Heart right ventricle (tissue), 16 donors: ENCODE data around the gene ALAD. TPM values are rescaled to one million over a fixed set of nuclear protein-coding genes. Genes with fewer than 3 reads are reported as not detected.
A peak's percentile ranks its signal among the peaks of the same experiment; 100 is the strongest.
"Not testable (repeated sequence)": the region's sequence is repeated elsewhere in the genome, so short reads cannot be mapped to it uniquely, and the experiment has no call there.

Experiments used
- ATAC-seq, 8 donors: fragments of 200-7000 bp; cut with Tn5 transposase; one replicate each; pipeline ENCODE4 v1.9.1; 2020; ENCODE audit warnings: mild to moderate bottlenecking in 8 of 8, moderate library complexity in 8 of 8, moderate number of reproducible peaks in 1 of 8
- DNase-seq, 2 donors: peaks; one replicate each; pipeline ENCODE4 v3.0.0-alpha.2; 2020
- H3K27ac ChIP-seq, 10 donors: fragments of 200-600 bp; sonication (generic) in 2 of 10; one replicate each; pipeline versions ENCODE4 v1.5.0 to v1.8.0; 2020 to 2022; ENCODE audit warnings: mild to moderate bottlenecking in 3 of 10
- H3K27me3 ChIP-seq, 7 donors: fragments of 200-600 bp; one replicate each; pipeline ENCODE4 v1.8.0; 2021 to 2022; ENCODE audit warnings: mild to moderate bottlenecking in 2 of 7
- H3K36me3 ChIP-seq, 9 donors: fragments of 200-600 bp; sonication (generic) in 1 of 9; one replicate each; pipeline versions ENCODE4 v1.5.0 to v1.8.0; 2020 to 2022; ENCODE audit warnings: mild to moderate bottlenecking in 2 of 9
- H3K4me1 ChIP-seq, 9 donors: fragments of 200-600 bp; sonication (generic) in 1 of 9; one replicate each; pipeline versions ENCODE4 v1.5.0 to v1.8.0; 2020 to 2022; ENCODE audit warnings: mild to moderate bottlenecking in 4 of 9
- H3K4me3 ChIP-seq, 10 donors: fragments of 200-600 bp; sonication (generic) in 2 of 10; one replicate each; pipeline versions ENCODE4 v1.5.0 to v1.8.0; 2020 to 2022; ENCODE audit warnings: mild to moderate bottlenecking in 7 of 10, moderate library complexity in 2 of 10
- H3K9me3 ChIP-seq, 11 donors: fragments of 200-600 bp in 10 of 11; sonication (generic) in 2 of 11; one replicate each; pipeline versions ENCODE4 v1.5.0 to v1.8.0; 2013 to 2022; ENCODE audit warnings: mild to moderate bottlenecking in 2 of 11, control low read depth in 1 of 11, moderate library complexity in 1 of 11
- WGBS, 2 donors: extraction: QIAGEN DNeasy Blood & Tissue Kit; methylation state at CpG; one replicate each; pipeline ENCODE4 v1.1.7; 2013; ENCODE audit warnings: inconsistent platforms in 1 of 2; 5-methylcytosine and 5-hydroxymethylcytosine counted together
- intact Hi-C, 10 donors: fragments of 100-400 bp; cut with DNase I; formaldehyde crosslinking; loops; one replicate each; pipeline versions ENCODE4 v1.11.1 to v1.14.2; 2022
- polyA plus RNA-seq, 2 donors: library from polyadenylated mRNA; stranded (reverse); fragments of 200-250 nt; gene quantifications; one replicate each; pipeline ENCODE4 v1.2.3, GENCODE V29; 2013
- total RNA-seq, 10 donors: library from RNA; stranded (reverse); fragmentation: NEBNext Ultra II Directional in 3 of 10; extraction: Animal tissue kit (Norgen Biotek cat#: 25700) in 3 of 10; gene quantifications; one replicate each; pipeline versions ENCODE4 v1.2.1 to v1.2.4, GENCODE V29; 2021 to 2023
- TF ChIP-seq, protein P1 (sequence below), 9 donors: fragments of 200-600 bp; sonication (generic) in 2 of 9; IDR thresholded peaks; one replicate each; pipeline versions ENCODE4 v1.5.0 to v1.8.0; 2021 to 2022; ENCODE audit warnings: antibody characterized with exemption in 9 of 9, mild to moderate bottlenecking in 5 of 9, moderate library complexity in 1 of 9
- donor health status: Arrhythmogenic right ventricular cardiomyopathy.
- donor health status: ischemic (EF 13 %, LVEDD 7.1; RV severe dilation, severe dysfunction).
- donor health status: healthy with polysubstance abuse.
- donor health status: DM: no; HTN: yes; CAD: no.
- donor health status: DM: no; HTN: no; CAD: no.
- donor health status: ischemic (EF 25% LVEDD 6.9; RV normal size, moderate dysfunction).
- donor health status: ischemic (EF 25% LVEDD 5.7; RV mildly dilated, moderate dysfunction).
- donor health status: healthy.
- donor health status: DM: yes; HTN: yes; CAD: no.
- donor health status: Ischemic cardiomyopathy.
- donor health status: ischemic (EF 35%, LVEDD 5.7; RV mildly dilated, moderate dysfunction).
- donor health status: nonischemic (EF 11% LVEDD 7.7; RV severe dilation, severe dysfunction).
- donor health status: DM: yes; HTN: yes; CAD: no.
- donor health status: PGD.
- donor health status: ischemic (EF 29% LVEDD 5.4; RV normal size, mild dysfunction).
- donor health status: nonischemic (EF 23%, LVEDD 6.1; RV moderate dilation, normal function).

Gene ALAD
- total and polyA plus RNA-seq, 12 donors, result 48.4 to 239 (median 93.2) TPM

- Histone ChIP-seq H3K27ac (peak overlapping the region in 8 of 10 donors; percentile 88 to 98 (median 96)), H3K4me1 (peaks cover 2 to 39% (median 25%) of the 10 kb centered on the region in 9 donors), H3K4me3 (peak overlapping the region; percentile 71 to 94 (median 80)), H3K27me3 (no peaks in the 10 kb centered on the region), H3K9me3 (no peaks in the 10 kb centered on the region), H3K36me3 (peaks cover 0 to 24% (median 7%) of the 10 kb centered on the region in 9 donors)
- TF ChIP-seq, protein P1, sequence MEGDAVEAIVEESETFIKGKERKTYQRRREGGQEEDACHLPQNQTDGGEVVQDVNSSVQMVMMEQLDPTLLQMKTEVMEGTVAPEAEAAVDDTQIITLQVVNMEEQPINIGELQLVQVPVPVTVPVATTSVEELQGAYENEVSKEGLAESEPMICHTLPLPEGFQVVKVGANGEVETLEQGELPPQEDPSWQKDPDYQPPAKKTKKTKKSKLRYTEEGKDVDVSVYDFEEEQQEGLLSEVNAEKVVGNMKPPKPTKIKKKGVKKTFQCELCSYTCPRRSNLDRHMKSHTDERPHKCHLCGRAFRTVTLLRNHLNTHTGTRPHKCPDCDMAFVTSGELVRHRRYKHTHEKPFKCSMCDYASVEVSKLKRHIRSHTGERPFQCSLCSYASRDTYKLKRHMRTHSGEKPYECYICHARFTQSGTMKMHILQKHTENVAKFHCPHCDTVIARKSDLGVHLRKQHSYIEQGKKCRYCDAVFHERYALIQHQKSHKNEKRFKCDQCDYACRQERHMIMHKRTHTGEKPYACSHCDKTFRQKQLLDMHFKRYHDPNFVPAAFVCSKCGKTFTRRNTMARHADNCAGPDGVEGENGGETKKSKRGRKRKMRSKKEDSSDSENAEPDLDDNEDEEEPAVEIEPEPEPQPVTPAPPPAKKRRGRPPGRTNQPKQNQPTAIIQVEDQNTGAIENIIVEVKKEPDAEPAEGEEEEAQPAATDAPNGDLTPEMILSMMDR (IDR thresholded peaks at IDR 0.05), result no peak
- WGBS, 2 donors, result 41 to 43% methylated on average over 10 of the region's 10 CpGs
- DNase-seq (no peak), ATAC-seq (no peak)
- intact Hi-C loops, result loop anchor here in 7 of 10 donors (1.0 to 10.0 kb wide), 5 partner anchors 100 to 248 kb away; partner anchors contain the start of genes CDC26 (in 7 of the 7), PRPF4 (in 7 of the 7) and RNF183 (in 1 of the 7)
Measured at GRCh38 chr9:113409481-113409880, 8.4 kb upstream of the ALAD start.

- peaks cover 2 to 55% (median 25%) of the 10 kb centered on the region in 9 donors for H3K4me1 ChIP-seq
- DNase-seq, result peak; percentile 33 to 57
- not testable (repeated sequence) for ATAC-seq, H3K4me3 ChIP-seq, H3K27me3 ChIP-seq, H3K9me3 ChIP-seq
- WGBS, 2 donors, result 23 to 27% methylated on average over 7 of the region's 7 CpGs
- TF ChIP-seq, protein P1 (IDR thresholded peaks at IDR 0.05), result peak; percentile 59 to 83 (median 75)
- intact Hi-C loops, result loop anchor here in 8 of 10 donors (1.0 to 10.0 kb wide), 6 partner anchors 98 to 250 kb away; partner anchors contain the start of genes CDC26 (in 7 of the 8), PRPF4 (in 7 of the 8) and RNF183 (in 1 of the 8)
- peak overlapping the region in 6 of 10 donors; percentile 32 to 72 (median 51) for H3K27ac ChIP-seq
- peaks cover 0 to 24% (median 7%) of the 10 kb centered on the region in 9 donors for H3K36me3 ChIP-seq
Measured at GRCh38 chr9:113406873-113407511, 5.9 kb upstream of the ALAD start.

- intact Hi-C loops, result loop anchor here in 7 of 10 donors (2.0 to 10.0 kb wide), 5 partner anchors 98 to 251 kb away; partner anchors contain the start of genes CDC26 (in 7 of the 7), PRPF4 (in 7 of the 7) and RNF183 (in 1 of the 7)
- H3K4me1 ChIP-seq, result peaks cover 2 to 56% (median 25%) of the 10 kb centered on the region in 9 donors
- not testable (repeated sequence) for H3K4me3 ChIP-seq, H3K9me3 ChIP-seq, H3K27me3 ChIP-seq, DNase-seq, ATAC-seq
- peaks cover 0 to 24% (median 7%) of the 10 kb centered on the region in 9 donors for H3K36me3 ChIP-seq
- 87 to 93% methylated on average over 9 of the region's 9 CpGs for WGBS, 2 donors
- peak overlapping the region in 6 of 10 donors; percentile 32 to 72 (median 51) for H3K27ac ChIP-seq
Measured at GRCh38 chr9:113406353-113406752, 5.3 kb upstream of the ALAD start.

- intact Hi-C loops, result loop anchor here in 8 of 10 donors (2.0 to 10.0 kb wide), 7 partner anchors 61 to 189 kb away; partner anchors contain the start of genes CDC26 (in 6 of the 8), PRPF4 (in 6 of the 8), WDR31 (in 2 of the 8) and RNF183 (in 1 of the 8)
- 77 to 86% methylated on average over 2 of the region's 2 CpGs for WGBS, 2 donors
Measured at GRCh38 chr9:113403646-113404045, 2.6 kb upstream of the ALAD start.

More at GRCh38 chr9:113403646-113404045, 2.6 kb upstream of the ALAD start:
- no peak for ATAC-seq
- H3K36me3 ChIP-seq, result peaks cover 0 to 17% (median 4%) of the 10 kb centered on the region in 9 donors
- peak overlapping the region in 1 of 10 donors; percentile 51 for H3K27ac ChIP-seq
- no peak overlapping the region for H3K4me3 ChIP-seq
- peaks cover 7 to 63% (median 34%) of the 10 kb centered on the region in 9 donors for H3K4me1 ChIP-seq
- no peaks in the 10 kb centered on the region for H3K9me3 ChIP-seq
- DNase-seq, result no peak
- TF ChIP-seq, protein P1 (IDR thresholded peaks at IDR 0.05), result no peak
- no peaks in the 10 kb centered on the region for H3K27me3 ChIP-seq
